HG02571 (cell line): ENCODE measurements around the gene CSF2.
"Not testable (repeated sequence)": the region's sequence is repeated elsewhere in the genome, so short reads cannot be mapped to it uniquely, and the experiment has no call there.

Experiments used
- ATAC-seq: cut with Tn5 transposase; IDR thresholded peaks from one replicate; pipeline ENCODE4 v1.9.1; 2021; ENCODE audit warnings: mild to moderate bottlenecking, moderate library complexity; ENCODE audit not compliant: unreplicated experiment

CSF2 gene

DNA sequence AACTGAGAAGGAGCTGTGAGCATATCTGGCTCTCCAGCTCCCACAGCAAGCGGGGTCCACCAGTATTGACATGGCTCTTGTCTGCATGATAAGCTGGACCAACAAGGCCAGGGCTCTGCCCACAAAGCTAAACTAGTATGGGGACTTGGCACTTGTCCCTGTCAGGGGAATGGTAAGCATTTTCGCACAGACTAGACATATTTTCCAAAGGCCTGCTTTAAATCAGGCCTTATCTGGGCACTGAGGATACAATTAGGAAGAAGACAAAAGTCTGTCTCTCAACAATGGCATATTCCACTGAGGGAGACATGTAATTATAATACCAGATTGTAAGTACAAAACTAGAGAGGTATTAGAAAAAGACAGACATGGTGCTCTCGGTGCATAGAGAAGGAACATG, 32.1 kb downstream of the CSF2 start:
- no peak for ATAC-seq

DNA sequence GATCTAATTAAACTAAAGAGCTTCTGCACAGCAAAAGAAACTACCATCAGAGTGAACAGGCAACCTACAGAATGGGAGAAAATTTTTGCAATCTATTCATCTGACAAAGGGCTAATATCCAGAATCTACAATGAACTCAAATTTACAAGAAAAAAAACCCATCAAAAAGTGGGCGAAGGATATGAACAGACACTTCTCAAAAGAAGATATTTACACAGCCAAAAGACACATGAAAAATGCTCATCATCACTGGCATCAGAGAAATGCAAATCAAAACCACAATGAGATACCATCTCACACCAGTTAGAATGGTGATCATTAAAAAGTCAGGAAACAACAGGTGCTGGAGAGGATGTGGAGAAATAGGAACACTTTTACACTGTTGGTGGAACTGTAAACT, 34.9 kb downstream of the CSF2 start:
- ATAC-seq: not testable (repeated sequence)

DNA sequence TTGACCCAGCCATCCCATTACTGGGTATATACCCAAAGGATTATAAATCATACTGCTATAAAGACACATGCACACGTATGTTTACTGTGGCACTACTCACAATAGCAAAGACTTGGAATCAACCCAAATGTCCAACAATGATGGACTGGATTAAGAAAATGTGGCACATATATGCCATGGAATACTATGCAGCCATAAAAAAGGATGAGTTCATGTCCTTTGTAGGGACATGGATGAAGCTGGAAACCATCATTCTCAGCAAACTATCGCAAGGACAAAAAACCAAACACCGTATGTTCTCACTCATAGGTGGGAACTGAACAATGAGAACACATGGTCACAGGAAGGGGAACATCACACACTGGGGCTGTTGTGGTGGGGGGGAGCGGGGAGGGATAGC, 35.4 kb downstream of the CSF2 start:
- not testable (repeated sequence) for ATAC-seq

DNA sequence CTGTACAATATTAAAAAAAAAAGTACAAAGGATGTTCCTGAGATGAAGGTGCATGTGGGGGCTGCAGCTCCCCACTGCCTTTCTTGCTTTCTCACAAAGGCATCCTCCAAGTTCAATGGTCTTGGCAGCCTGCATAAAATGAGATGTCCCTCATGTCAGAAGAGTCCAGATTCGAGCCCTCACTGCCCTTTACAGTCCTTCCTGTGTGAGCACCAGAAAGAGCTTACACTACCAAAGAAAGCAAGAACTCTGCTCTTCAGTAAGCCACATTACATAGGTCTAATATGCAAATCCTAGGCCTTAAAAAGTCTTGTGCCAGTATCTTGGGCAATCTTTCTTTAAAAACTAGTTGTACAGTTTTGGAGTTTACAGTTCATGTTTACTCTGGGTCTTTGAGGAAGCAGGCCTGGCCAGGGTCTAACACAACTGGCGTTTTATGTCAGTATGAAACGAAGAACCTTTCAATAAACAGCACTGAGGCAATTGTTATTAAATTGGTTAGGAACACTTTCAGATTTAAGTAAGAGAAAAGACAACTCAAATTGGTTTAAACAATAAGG, 36.0 kb downstream of the CSF2 start:
- no peak for ATAC-seq

DNA sequence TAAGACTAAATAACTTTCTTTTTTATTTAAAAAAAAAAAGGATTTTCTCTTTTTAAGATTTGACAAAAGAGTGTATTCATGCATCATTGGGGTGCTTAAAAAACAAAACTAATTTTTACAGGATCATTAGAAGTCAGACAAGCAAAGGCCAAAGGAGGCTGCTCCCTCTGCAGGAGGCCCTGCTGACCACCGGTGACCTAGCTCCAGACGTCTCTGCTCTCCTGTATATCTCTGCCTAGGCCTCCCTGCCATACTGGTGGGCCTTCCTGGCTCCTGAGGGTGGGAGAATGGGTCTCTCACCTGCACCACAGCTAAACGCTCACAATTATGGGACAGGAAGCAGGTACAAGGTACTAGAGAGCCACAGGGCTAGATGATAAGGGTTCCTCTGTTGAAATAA, 36.6 kb downstream of the CSF2 start:
- no peak for ATAC-seq

DNA sequence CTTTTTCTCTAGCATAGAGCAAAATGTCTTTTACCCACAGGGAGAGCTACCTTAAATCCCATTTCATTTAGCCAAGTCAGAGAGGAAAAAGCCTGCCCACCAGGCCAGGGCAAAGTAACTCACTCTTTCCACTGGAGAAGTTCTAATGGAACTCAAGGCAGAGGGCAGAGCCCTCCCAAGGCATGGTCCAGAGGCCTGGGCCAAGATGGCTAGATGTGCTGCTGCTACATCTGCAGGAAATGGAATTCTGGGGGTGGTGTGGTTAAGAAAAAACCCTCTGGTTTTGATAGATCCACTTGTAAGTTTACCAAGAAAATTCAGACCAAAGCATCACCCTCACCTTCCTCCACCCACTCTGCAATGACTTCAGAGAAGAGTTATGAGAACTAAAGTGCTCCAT, 37.3 kb downstream of the CSF2 start:
- no peak for ATAC-seq

DNA sequence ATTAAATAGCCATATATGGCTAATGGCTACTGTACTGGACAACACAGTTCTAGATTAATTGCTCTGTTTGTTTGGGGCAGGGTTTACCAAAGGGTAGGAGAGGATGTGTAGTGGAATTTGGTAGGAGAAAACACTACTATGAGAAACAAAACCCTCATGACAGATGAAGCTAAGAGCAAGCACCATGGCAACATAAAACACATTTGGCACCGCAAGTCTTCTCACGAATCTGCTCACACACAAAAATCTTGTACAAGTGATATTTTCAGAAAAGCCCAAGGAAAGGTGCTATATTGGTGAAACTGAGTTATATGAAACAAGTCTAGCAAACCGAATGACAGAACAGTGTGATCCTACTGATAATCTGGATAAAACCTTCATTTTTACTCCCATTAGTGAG, 38.5 kb downstream of the CSF2 start:
- no peak for ATAC-seq

DNA sequence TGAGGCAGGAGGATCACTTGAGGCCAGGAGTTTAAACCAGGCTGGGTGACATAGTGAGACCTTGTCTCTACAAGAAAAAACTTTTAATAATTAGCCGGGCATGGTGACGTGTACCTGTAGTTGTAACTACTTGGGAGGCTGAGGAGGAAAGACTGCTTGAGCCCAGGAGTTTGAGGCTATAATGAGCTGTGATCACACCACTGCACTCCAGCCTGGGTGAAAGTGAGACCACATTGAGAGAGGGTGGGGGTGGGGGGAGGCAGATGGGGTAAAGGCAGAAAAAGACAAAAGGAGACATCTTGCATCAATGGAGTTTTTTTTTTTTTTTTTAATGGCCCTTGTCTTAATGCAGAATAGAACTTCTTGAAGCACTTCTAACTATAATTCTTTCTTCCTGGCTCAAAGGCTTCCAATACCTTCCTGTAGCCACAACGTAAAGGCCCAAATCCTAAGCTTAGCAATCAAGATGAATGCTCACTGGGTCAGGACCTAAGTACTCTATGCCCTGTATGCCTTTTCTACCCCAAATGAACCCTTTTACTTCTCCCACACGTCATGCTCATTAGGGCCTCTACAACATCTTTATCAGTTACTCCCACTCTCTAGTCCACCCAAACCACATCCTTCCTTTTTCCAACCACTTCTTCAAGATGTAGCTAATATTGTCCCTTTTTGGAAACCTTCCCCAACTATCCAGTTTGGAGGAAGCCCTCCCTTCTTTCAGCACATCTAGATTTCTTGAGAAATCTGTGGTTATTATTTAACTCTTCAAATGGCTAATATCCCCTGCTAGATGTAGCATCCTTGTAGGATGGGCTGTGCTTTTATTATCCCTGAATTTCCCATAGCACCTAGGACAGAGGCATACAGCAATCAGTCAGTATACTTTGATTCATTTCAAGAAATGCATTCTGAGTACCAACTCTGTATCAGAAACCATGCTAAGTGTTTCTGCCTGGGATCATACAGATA, 40.8 kb downstream of the CSF2 start:
- ATAC-seq: no peak

DNA sequence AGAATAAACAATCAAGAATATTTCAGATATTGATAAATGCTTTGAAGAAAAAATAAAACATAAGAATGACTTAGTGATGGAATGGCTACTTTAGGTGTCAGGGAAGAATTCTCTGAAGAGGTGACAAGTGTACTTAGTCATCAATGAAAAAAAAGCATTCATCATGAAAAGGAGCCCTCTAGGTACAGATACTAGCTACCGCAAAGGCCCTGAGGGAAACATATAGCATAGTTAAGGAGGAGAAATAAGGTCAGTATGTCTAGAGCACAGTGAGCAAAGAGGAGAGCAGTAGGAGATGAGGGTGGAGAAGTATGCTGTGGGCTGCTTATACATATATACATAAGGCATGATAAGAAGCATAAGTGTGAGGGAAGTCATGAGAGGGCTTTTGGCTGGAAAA, 41.8 kb downstream of the CSF2 start:
- ATAC-seq: no peak

DNA sequence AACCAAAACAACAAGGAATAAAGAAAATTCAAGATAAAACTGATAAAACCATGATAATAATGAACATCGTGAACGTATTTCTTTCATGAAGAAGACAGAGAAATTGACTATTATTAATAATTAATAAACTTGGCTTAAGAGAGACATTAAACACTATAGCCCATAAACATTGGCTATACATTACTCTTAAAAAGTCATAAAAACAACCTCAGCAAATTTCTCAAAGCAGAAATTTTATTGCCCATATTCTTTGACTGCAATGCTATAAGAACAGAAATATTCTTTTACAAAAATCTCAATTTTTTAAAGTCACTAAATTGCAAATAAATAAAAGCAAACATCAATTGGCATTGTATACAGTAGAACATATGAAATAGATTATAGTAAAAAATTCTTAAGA, 42.5 kb downstream of the CSF2 start:
- no peak for ATAC-seq

DNA sequence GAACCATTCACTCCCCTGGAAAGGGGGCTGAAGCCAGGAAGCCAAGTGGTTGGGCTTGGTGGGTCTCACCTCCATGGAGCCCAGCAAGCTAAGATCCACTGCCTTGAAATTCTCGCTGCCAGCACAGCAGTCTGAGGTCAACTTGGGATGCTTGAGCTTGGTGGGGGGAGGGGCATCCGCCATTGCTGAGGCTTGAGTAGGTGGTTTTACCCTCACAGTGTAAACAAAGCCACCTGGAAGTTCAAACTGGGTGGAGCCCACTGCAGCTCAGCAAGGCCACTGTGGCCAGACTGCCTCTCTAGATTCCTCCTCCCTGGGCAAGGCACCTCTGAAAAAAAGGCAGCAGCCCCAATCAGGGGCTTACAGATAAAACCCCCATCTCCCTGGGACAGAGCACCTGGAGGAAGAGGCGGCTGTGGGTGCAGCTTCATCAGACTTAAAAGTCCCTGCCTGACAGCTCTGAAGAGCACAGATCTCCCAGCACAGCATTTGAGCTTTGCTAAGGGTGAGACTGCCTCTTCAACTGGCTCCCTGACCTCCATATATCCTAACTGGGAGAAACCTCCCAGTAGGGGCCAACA, 43.4 kb downstream of the CSF2 start:
- not testable (repeated sequence) for ATAC-seq

DNA sequence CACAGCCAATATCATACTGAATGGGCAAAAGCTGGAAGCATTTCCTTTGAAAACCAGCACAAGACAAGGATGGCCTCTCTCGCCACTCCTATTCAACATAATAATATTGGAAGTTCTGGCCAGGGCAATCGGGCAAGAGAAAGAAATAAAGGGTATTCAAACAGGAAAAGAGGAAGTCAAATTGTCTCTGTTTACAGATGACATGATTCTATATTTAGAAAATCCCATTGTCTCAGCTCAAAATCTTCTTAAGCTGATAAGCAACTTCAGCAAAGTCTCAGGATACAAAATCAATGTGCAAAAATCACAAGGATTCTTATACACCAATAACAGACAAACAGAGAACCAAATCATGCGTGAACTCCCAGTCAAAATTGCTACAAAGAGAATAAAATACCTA, 47.1 kb downstream of the CSF2 start:
- ATAC-seq: not testable (repeated sequence)

DNA sequence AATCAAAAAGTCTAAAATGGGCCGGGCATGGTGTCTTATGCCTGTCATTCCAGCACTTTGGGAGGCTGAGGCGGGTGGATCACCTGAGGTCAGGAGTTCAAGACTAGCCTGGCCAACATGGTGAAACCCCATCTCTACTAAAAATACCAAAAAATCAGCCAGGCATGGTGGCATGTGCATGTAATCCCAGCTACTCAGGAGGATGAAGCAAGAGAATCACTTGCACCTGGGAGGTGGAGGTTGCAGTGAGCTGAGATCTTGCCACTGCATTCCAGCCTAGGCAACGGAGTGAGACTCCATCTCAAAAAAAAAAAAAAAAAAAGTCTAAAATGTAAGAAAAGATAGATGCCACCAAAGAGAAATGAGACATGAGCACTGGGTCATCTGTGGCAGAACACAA, 49.4 kb downstream of the CSF2 start:
- not testable (repeated sequence) for ATAC-seq

DNA sequence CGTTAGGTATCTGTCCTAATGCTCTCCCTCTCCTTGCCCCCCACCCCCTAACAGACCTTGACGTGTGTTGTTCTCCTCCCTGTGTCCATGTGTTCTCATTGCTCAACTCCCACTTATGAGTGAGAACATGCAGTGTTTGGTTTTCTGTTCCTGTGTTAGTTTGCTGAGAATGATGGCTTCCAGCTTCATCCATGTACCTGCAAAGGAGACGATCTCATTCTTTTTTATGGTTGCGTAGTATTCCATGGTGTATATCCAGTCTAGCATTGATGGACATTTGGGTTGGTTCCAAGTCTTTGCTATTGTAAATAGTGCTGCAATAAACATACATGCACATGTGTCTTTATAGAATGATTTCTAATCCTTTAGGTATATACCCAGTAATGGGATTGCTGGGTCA, 50.0 kb downstream of the CSF2 start:
- not testable (repeated sequence) for ATAC-seq
